GM18868 (cell line): Measurements from ENCODE around the gene ULK4.

ENCODE experiments used
- ATAC-seq: cut with Tn5 transposase; IDR thresholded peaks from one replicate; pipeline ENCODE4 v1.9.1; 2021; ENCODE audit warnings: mild to moderate bottlenecking, moderate library complexity; ENCODE audit not compliant: unreplicated experiment

ULK4 gene

DNA sequence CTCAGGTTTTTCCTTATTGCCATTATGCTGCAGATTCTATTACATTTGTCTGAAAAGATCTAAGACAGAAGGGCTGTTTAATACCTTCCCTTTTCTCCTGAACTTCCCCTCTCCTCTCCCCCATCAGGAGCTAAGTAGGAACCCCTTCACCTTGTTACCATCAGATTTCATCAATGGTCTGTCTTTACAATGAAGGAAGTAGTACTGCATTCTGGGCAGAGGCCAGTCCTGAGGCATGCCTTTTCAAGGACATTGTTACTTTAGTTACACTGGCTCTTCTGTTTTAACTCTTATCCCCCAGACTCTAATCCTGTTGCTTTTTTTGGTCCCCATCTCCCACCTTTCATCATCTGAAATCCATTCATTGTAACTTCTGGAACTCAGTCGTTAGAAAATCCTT, 754.5 kb downstream of the ULK4 start:
- no peak for ATAC-seq

DNA sequence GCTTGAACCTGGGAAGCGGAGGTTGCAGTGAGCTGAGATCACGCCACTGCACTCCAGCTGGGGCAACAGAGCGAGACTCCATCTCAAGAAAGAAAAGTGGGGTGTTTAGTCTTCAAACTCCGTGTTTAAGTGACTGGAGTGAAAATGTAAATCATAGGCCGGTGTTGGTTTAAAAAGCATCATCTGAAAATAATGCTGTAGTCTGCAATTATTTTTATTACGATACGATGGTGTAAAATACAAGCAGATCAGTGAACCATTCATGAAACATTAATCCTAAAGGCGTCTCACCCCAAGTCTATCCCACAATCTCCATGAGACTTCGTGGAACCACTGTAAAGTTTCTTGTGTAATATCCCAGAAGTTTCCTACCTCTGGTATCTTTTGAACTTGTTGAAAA, 756.3 kb downstream of the ULK4 start:
- no peak for ATAC-seq

DNA sequence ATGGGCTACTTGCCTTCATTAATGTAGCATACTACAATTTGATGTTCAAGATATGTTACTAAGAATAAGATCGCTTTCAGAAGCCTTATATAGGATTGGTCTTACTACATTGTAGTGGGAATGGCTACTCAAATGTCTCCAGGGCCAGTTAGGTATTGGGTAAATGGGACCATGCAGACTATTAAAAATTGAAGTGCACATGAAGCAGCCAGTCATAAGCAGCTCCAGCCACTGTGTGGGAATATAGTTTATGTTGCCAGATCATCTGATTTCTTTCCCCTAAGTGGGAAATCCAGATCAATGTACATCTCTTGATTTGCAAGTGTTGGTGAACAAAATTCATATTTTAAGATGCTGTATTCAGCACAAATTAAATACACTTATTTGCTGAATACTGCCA, 757.5 kb downstream of the ULK4 start:
- ATAC-seq, result no peak

DNA sequence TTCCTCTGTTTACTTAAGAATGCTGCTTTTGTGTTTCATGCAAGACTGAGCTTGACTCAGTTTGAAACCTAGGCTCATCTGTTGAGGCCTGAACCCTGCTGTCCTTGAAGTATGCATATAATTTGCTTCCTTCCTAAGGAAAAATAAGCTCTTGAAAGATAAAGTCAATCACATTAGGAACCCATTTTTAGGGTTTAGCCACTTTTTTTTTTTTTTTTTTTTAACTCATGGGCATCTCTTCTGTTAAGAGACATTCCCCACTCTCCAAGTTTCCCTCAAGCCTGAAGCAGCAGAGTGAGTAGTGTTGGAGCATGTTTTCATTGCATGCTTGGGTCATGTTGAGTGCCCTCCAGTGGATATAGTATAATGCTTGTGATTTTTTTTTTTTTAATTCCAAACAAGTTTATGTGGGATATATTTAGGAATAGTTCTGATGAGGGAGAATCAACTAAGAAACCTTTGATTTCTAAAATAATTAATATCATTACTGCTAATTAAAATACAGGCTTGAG, 759.0 kb downstream of the ULK4 start:
- ATAC-seq, result peak; percentile 32

DNA sequence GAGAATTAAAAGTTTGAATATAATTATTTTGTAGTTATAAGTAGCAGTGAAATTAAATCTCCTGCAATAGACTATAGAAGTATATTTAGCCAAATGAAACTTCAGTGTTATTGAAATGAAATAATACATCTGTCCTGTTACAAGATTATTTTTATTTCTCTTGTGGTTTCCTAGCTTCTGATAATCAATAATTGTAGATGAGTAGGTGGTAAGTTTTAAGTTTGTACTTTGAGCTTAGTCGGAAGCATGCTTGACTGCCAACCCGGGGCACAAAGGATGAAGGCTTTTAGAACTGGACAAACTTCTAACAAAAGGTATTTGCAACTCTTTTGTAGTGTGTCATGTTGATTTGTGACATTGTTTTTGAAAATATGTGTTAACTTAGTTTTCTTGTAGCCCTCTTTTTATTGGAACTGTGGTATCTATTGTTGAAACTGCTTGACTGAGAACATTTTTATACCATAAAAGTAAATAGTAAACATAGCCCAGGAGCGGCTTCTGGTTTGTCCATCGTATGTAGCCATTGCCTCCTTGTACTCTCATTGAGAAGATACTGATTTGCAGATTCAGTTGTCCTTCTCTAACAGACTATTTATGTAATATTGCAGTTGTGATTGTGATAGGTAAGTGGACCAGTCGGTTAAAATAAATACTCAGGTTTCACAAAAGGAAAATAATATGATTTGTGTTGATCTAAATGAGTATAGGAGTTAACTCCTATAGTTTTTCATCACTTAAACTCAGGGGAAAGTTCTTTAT, 759.6 kb downstream of the ULK4 start:
- ATAC-seq, result peak; percentile 4

DNA sequence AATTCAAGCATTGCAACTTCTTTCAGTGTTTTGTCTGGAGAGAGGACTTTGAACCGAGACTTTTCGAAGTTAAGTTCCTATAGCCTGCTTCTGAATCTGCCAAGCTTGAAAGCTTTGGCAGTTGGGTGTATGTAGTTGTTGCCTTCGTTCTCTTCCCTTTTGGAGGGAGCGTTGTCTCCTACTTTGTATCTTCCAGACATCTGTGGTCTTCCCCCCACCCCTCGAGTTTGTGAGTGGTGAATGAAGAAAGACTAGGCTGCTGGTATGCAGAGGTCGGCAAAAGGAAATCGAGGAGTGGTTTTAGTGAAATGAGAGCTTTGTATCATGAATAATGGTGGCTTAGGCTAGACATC, 761.3 kb downstream of the ULK4 start:
- ATAC-seq, result no peak

DNA sequence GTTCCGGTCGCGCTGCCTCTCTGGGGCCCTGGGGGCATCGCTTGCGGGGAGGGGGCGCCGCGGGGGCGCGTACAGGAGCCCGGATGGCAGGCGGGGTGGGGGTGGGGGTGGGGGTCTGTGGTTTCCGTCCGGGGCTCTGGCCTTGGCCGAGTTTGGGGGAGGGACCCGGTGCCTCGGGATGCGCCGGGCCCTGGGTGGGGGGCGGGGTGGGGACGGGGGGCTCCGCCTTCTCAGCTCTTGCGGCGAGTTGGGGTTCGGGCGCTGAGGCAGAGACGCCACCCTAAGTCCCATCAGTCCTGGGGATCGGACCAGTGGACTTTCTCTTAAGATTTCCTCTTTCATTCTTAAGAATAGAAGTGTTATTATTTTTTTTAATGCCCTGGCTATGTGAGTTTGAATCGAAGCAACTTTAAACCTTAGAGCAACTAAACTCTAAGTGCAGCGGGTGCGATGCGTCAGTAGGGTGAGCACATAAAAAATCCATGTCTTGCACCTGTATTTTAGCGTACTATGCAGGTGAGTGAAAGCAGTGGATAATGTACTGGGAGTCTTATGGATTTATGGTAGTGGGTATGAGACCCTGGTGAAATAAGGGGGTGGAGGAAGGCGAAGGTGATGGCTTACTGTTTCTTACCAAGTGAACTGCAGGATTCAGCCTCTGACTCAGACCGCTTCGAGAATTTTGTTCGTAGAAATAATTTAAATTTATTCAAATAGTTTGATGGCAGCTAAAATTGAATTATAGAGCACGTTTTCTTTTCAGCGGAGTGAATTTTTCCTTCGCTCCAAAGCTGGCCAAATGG, 761.8 kb downstream of the ULK4 start:
- ATAC-seq, result peak; percentile 24

DNA sequence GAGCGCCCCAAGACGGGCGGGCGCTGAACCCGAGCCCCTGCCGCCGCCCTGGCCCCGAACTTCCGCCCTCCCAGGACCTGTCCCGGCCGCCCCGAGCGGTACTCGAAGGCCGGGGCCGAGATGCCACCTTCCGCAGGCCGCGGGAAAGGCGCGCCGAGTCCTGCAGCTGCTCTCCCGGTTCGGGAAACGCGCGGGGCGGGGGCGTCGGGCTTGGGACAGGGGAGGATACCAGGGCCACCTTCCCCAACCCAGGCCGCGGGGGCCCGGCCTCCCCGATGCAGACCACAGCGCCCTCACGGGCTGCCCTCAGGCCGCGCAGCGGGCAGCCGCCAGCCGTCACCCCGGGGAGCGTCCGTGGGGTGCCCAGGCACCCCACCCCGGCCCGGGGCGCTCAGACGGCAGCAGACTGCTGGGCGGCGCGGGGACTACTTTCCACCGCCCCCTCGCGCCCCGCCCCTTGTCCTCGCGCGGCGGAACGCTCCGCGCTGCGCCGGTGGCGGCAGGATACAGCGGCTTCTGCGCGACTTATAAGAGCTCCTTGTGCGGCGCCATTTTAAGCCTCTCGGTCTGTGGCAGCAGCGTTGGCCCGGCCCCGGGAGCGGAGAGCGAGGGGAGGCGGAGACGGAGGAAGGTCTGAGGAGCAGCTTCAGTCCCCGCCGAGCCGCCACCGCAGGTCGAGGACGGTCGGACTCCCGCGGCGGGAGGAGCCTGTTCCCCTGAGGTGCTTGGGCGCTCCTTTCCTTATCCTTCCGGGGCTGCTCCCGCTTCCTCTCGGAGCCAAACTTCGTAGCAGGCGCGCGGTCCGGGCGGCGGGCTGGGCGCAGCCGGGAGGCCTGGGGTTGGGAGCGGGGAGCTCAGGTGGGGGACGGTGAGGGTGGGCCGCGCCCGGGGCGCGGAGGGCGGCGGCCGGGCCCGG, 762.7 kb downstream of the ULK4 start, which contains the start of gene CTNNB1:
TSS of gene CTNNB1 (plus strand) at position 556 of the 916 bp plus-strand sequence. CDS start 24,564 bp downstream, outside the sequence.
- peak; percentile 62 for ATAC-seq

DNA sequence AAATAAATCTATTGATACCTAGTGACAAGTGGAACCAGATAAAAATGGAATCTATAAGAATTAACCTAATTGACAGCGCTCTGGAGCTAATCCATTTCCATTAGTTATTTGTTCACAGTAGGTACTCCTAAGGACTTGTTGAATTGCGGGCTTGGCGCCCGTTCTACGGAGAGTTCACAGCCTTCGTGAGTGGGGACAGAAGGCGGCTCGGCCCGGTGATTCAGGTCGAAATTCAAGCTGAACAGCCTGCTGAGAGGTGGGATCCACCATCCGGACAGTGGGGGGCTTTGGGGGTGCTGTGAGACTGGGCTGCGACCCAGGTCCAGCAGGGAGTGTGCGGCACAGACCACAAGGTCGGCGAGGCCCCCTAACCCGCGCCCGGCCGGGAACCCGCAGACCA, 763.4 kb downstream of the ULK4 start:
- ATAC-seq, result peak; percentile 4

DNA sequence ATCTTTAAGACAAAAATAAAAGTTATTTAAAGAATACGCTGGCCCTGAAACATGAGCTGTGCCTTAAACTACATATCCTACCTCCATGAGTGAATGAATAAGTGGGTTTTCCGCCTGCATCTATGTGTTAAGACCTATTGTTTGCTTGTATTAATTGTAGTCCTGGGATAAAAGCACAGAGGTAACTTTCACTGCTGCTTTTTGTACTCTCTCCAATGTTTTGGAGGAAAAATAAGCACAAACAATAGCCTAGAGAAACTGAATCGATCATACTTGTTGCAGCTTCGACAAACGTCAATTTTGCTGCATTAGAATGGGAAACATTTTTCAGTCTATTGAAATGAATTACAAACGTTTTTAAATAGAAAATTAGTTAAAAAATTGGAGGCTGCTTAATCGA, 763.9 kb downstream of the ULK4 start:
- ATAC-seq, result no peak
